ENCODE measurements around the gene ELFN1.

ELFN1 gene

DNA sequence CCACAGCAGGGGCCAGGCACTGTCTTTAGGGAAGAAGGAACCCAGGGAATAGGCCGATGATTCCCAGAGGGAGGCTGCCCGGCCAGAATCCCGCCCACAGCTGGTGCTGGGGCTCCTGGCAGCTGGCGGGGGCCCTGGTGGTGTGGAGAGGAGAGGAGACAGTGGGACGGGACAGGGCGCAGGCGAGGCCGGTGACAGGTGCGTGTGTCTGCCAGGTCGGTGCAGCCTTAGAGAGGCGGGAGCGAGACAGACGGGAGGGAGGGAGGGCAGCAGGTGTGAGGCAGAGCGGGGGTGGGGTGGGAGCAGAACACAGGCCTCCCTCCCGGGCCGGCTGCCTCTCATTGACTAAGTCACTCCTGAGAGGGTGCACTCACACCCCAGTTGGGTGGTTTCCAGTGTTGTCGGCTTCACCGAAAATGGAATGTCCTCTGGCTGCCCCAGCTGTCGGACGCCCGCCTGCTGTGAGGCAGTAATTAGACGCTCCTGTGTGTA is 55.2 kb downstream of the ELFN1 start:
- no peak for DNase-seq (ENCODE audit: low read depth, low spot score)

- no peak for DNase-seq (ENCODE audit: low read depth, low spot score)
Observed at GRCh38 chr7:1725766-1726630, 55.9 kb downstream of the ELFN1 start.

DNA sequence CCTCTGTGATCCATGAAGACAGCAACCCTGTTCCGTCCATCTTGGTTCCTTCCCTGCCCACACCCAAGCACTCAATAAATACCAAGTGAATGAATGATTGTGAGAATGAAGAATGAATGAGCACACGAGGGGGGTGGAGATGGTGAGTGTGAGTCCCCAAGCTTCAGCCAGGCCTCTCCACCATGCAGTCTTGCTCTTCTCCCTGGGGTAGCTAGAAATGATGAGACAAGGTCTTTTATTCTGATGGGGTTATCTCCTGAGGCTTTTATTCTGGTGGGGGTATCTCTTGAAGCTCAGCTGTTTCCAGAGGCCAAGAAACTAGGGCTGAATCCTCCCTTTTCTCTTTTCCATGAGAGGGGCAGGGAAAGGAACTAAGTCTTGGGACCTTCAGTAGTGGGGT is 57.0 kb downstream of the ELFN1 start:
- no peak for DNase-seq (ENCODE audit: low read depth, low spot score)

GRCh38 chr7:1727812-1728570 is 57.9 kb downstream of the ELFN1 start:
- no peak for DNase-seq (ENCODE audit: low read depth, low spot score)

- no peak for DNase-seq (ENCODE audit: low read depth, low spot score)
Observed at GRCh38 chr7:1729183-1729582, 59.1 kb downstream of the ELFN1 start.

DNA sequence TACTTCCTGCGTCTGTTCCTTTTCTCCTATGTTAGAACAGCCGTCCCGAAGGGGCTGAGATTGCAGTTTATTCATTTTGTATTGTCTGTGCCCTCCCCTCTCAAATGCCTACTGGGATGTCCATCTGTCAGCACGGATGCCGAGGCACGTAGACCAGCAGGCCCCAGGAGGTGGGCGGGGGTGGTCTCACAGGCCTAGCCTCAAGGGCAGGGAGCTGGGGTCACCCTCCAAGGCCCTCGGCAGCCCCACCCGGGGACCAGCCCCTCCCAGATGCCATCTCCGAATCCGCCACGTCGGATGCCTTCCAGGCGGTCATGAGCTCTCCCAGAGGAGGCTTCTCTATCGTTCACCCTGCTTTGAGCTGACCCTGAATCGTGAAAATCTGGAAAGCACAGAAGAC is 59.7 kb downstream of the ELFN1 start:
- no peak for DNase-seq (ENCODE audit: low read depth, low spot score)

DNA sequence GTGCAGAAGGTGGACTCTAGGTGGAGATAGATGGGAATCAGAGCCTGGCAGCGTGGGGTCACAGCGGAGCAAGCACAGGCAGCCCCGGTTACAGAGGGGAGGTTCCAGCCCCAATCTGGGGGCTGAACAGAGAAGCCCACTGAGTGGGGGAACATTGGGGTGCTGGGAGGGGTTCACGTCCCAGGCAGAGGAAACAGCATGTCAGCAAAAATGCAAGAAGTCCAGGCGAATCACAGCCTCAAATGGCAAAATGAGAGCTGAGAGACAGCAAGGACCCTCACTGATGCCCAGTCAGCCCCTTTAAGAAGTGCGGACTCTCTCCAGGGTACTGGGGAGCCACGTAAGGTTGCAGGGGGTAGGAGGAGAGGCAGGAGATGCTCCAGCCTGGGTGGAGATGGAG is 62.0 kb downstream of the ELFN1 start:
- no peak for DNase-seq (ENCODE audit: low read depth, low spot score)

- no peak for DNase-seq (ENCODE audit: low read depth, low spot score)
Observed at GRCh38 chr7:1732645-1733044, 62.6 kb downstream of the ELFN1 start.

GRCh38 chr7:1733206-1733907 is 63.3 kb downstream of the ELFN1 start:
- no peak for DNase-seq (ENCODE audit: low read depth, low spot score)

DNA sequence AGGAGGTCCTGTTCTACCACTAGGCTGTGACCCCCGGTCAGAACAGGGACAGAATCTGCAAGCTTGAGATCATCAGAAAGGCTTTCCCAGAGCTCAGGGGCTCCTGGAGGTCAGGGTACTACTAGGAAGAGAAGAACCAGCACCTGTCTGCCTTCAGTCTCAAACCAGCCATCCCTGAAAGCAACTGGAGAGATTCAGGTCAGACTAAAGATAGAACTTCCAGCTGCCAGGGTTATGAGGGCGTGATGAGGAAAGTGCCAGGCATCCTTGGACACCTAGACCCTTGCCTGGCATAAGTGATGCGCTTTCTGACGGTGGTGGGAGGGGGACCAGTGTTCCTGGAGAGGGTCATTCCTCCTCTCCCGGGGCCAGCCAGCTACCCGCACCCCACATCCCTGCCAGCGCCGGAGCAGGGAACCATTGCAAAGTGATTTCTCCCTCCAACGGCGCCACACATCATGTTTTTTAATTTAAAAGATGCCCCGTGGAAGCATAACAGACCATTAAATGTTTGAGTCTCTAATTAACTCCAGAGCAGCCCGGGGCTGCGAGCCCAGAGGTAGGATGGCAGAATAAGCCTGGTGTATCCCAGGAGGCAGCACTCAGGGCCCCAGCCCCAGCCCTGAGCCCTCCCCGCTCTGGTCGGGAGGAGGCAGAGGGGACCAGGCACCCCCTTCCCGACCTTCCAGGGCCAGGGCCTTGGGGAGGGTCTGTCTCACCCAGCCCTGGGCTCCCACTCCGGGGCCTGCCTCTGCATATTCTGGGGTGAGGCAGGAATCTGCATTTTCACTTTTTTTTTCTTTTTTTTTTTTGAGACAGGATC is 64.0 kb downstream of the ELFN1 start:
- DNase-seq (ENCODE audit: low read depth, low spot score), result no peak

GRCh38 chr7:1735262-1735661 is 65.2 kb downstream of the ELFN1 start:
- no peak for DNase-seq (ENCODE audit: low read depth, low spot score)

DNA sequence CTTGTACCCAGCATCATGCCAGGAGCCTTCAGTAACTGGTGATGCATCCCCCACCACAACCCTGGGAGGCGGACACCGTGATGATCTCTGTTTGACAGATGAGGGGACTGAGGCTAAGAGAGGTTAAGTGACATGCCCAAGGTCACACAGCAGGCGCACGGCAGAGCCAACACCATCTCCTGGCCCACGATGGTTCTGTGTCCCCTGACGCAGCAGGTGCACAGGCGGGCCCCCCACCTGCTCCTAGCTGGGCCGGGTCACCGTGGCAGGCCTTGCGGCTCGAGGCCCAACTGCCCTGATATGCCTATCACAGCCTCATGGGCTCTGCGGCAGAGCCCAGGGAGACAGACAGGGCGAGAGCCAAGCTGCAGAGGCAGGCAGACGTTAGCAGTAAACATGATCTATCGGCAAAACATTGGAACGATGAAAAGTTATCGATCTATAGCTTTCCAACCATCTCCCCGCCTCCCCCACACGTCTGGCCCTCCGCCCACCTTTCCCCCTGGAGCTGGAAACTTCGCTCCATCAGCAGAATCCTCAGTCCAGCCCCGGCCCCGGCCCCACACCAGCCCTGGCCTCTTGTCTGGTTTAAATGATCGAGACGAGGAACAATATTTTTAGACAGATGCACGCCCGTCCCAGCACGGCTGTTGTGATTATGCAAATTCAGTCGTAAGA is 65.9 kb downstream of the ELFN1 start:
- DNase-seq (ENCODE audit: low read depth, low spot score), result no peak

DNA sequence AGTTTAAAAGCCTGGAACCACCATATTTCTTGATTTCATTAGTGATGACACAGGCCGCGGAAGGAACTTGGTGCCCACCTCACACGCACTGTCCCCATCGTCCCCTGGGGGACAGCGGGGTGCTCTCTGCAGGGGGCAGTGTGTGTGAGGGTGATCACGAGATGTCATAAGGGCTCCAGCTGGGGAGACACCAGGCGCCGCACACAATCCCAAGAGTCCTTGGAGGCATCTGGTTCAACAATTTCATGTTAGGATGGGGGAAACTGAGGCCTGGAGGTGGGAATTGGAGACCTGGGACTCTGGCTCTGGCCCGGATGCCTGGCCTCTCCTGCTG is 66.4 kb downstream of the ELFN1 start:
- no peak for DNase-seq (ENCODE audit: low read depth, low spot score)

DNA sequence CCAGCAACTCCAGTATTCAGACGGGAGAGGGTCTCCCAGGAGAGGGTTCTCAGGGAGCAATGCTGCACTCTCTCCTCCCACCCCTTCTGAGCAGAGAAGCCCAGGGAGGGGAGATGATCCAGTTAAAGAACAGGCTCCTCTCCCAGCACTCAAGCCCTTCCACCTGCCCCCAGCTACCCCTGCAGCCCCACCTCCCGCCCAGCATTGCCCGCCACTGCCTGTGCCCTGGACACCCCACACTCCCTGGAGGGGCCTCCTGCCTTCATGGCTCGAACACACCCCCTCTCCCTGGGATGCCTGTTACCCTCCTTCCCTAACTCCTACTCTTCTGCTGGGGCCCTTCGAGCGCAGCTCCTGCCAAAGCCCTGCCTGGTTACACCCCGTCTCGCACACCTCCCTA is 66.8 kb downstream of the ELFN1 start:
- DNase-seq (ENCODE audit: low read depth, low spot score), result no peak

DNA sequence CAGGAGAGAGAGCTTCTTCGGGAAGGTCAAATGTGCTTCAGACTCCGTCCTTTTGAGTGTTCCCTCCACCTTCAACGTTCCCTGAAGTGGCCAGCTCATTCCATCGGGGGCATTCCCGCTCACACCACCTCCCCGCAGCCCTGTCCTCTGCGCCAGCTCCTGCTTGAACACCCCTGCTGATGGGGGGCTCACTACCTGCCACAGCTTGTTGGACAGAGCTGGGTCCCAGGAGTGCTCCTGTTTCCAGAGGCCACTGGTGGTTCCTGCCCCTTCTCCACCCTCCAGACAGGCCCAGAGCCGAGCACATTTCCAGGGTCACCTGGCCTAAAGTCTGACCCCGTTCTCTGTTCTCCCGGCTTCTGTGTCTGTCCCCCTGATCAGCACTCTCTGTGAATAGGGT is 67.4 kb downstream of the ELFN1 start:
- DNase-seq (ENCODE audit: low read depth, low spot score), result no peak

- no peak for DNase-seq (ENCODE audit: low read depth, low spot score)
Observed at GRCh38 chr7:1737956-1738355, 67.9 kb downstream of the ELFN1 start.

- no peak for DNase-seq (ENCODE audit: low read depth, low spot score)
Observed at GRCh38 chr7:1738511-1738910, 68.4 kb downstream of the ELFN1 start.

GRCh38 chr7:1738956-1739355 is 68.9 kb downstream of the ELFN1 start:
- DNase-seq (ENCODE audit: low read depth, low spot score), result no peak

- DNase-seq (ENCODE audit: low read depth, low spot score), result no peak
Observed at GRCh38 chr7:1739593-1739992, 69.5 kb downstream of the ELFN1 start.

- DNase-seq (ENCODE audit: low read depth, low spot score), result no peak
Observed at GRCh38 chr7:1740214-1740613, 70.1 kb downstream of the ELFN1 start.

GRCh38 chr7:1741246-1741645 is 71.2 kb downstream of the ELFN1 start:
- no peak for DNase-seq (ENCODE audit: low read depth, low spot score)
